Sigmoid colon (tissue), 3 donors: ENCODE data around the gene COA4.

Experiments used
- POLR2A ChIP-seq, 2 donors: fragments of 450-650 bp; IDR thresholded peaks; one replicate each; pipeline ENCODE4 v1.6.1; 2016; ENCODE audit warnings: antibody characterized with exemption in 2 of 2, mild to moderate bottlenecking in 2 of 2, moderate library complexity in 2 of 2
- TF ChIP-seq, protein P1 (sequence below), 4 experiments: fragments of 450-650 bp in 3 of 4; fragments of 200-600 bp in 1 of 4; IDR thresholded peaks; one replicate each; pipeline ENCODE4 v1.5.1; 2016 to 2019; ENCODE audit warnings: antibody characterized with exemption in 4 of 4, mild to moderate bottlenecking in 3 of 4, moderate library complexity in 2 of 4

GRCh38 chr11:73870261-73870660, 6.4 kb downstream of the COA4 start:
- TF ChIP-seq, protein P1, sequence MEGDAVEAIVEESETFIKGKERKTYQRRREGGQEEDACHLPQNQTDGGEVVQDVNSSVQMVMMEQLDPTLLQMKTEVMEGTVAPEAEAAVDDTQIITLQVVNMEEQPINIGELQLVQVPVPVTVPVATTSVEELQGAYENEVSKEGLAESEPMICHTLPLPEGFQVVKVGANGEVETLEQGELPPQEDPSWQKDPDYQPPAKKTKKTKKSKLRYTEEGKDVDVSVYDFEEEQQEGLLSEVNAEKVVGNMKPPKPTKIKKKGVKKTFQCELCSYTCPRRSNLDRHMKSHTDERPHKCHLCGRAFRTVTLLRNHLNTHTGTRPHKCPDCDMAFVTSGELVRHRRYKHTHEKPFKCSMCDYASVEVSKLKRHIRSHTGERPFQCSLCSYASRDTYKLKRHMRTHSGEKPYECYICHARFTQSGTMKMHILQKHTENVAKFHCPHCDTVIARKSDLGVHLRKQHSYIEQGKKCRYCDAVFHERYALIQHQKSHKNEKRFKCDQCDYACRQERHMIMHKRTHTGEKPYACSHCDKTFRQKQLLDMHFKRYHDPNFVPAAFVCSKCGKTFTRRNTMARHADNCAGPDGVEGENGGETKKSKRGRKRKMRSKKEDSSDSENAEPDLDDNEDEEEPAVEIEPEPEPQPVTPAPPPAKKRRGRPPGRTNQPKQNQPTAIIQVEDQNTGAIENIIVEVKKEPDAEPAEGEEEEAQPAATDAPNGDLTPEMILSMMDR (IDR thresholded peaks at IDR 0.05): no peak
- TF ChIP-seq POLR2A (IDR thresholded peaks at IDR 0.05): no peak
